ACC112 (cell line): ENCODE data around the gene ASB1.

Experiments used
- H2AFZ ChIP-seq: fragments of 200-600 bp; sonication (generic); one replicate; pipeline ENCODE4 v1.6.0; 2017; ENCODE audit warnings: antibody characterized with exemption, low read length; ENCODE audit not compliant: unreplicated experiment
- H3K27ac ChIP-seq: fragments of 200-600 bp; sonication (generic); 2 replicates; pipeline ENCODE4 v1.5.1; 2014; ENCODE audit warnings: low read depth, mild to moderate bottlenecking, antibody characterized with exemption, low read length, moderate library complexity
- H3K27me3 ChIP-seq: fragments of 200-600 bp; sonication (generic); 2 replicates; pipeline ENCODE4 v1.6.1; 2014; ENCODE audit warnings: mild to moderate bottlenecking, antibody characterized with exemption, low read length, moderate library complexity, mixed read lengths; ENCODE audit not compliant: insufficient read depth
- H3K36me3 ChIP-seq: fragments of 200-600 bp; sonication (generic); 2 replicates; pipeline ENCODE4 v1.6.1; 2016; ENCODE audit warnings: mild to moderate bottlenecking, antibody characterized with exemption, low read length, moderate library complexity, mixed read lengths; ENCODE audit not compliant: insufficient read depth
- H3K4me1 ChIP-seq: fragments of 200-600 bp; sonication (generic); one replicate; pipeline ENCODE4 v1.6.1; 2016; ENCODE audit warnings: low read length, mixed read lengths; ENCODE audit not compliant: insufficient read depth, unreplicated experiment, control insufficient read depth
- H3K4me3 ChIP-seq: fragments of 200-600 bp; sonication (generic); 2 replicates; pipeline ENCODE4 v1.5.1; 2014; ENCODE audit warnings: mild to moderate bottlenecking, low read depth, low read length
- H3K79me2 ChIP-seq: fragments of 200-600 bp; sonication (generic); one replicate; pipeline ENCODE4 v1.6.0; 2016; ENCODE audit warnings: low read length; ENCODE audit not compliant: control insufficient read depth, unreplicated experiment, insufficient read depth

The ASB1 gene

GRCh38 chr2:238467792-238468191, 41.1 kb downstream of the ASB1 start:
- no peaks in the 10 kb centered on the region for H3K27me3 ChIP-seq
- H3K27ac ChIP-seq: peak overlapping the region; percentile 74
- H2AFZ ChIP-seq: peak overlapping the region; percentile 51
- H3K36me3 ChIP-seq: no peaks in the 10 kb centered on the region
- peaks cover 4% of the 10 kb centered on the region for H3K4me1 ChIP-seq
- H3K79me2 ChIP-seq: no peaks in the 10 kb centered on the region
- H3K4me3 ChIP-seq: no peak overlapping the region

- Histone ChIP-seq H2AFZ (no peak overlapping the region), H3K79me2 (no peaks in the 10 kb centered on the region), H3K27me3 (no peaks in the 10 kb centered on the region), H3K36me3 (no peaks in the 10 kb centered on the region), H3K4me3 (no peak overlapping the region), H3K27ac (no peak overlapping the region), H3K4me1 (peaks cover 4% of the 10 kb centered on the region)
Observed at GRCh38 chr2:238469155-238469554, 42.4 kb downstream of the ASB1 start.

- Histone ChIP-seq H3K4me1 (peaks cover 3% of the 10 kb centered on the region), H2AFZ (no peak overlapping the region), H3K4me3 (no peak overlapping the region), H3K79me2 (no peaks in the 10 kb centered on the region), H3K27me3 (no peaks in the 10 kb centered on the region), H3K27ac (no peak overlapping the region), H3K36me3 (no peaks in the 10 kb centered on the region)
Observed at GRCh38 chr2:238473014-238473413, 46.3 kb downstream of the ASB1 start.

GRCh38 chr2:238473523-238473922, 46.8 kb downstream of the ASB1 start:
- H3K36me3 ChIP-seq: no peaks in the 10 kb centered on the region
- no peak overlapping the region for H3K4me3 ChIP-seq
- H3K27me3 ChIP-seq: no peaks in the 10 kb centered on the region
- no peak overlapping the region for H3K27ac ChIP-seq
- no peak overlapping the region for H2AFZ ChIP-seq
- H3K4me1 ChIP-seq: no peaks in the 10 kb centered on the region
- no peaks in the 10 kb centered on the region for H3K79me2 ChIP-seq

GRCh38 chr2:238475034-238475433, 48.3 kb downstream of the ASB1 start:
- no peak overlapping the region for H3K27ac ChIP-seq
- H3K4me1 ChIP-seq: no peaks in the 10 kb centered on the region
- H3K27me3 ChIP-seq: no peaks in the 10 kb centered on the region
- H3K79me2 ChIP-seq: no peaks in the 10 kb centered on the region
- no peak overlapping the region for H2AFZ ChIP-seq
- no peaks in the 10 kb centered on the region for H3K36me3 ChIP-seq
- no peak overlapping the region for H3K4me3 ChIP-seq

GRCh38 chr2:238475566-238475965, 48.8 kb downstream of the ASB1 start:
- no peak overlapping the region for H2AFZ ChIP-seq
- no peak overlapping the region for H3K27ac ChIP-seq
- no peaks in the 10 kb centered on the region for H3K36me3 ChIP-seq
- no peaks in the 10 kb centered on the region for H3K79me2 ChIP-seq
- no peaks in the 10 kb centered on the region for H3K27me3 ChIP-seq
- no peaks in the 10 kb centered on the region for H3K4me1 ChIP-seq
- H3K4me3 ChIP-seq: no peak overlapping the region

- Histone ChIP-seq H2AFZ (no peak overlapping the region), H3K27me3 (no peaks in the 10 kb centered on the region), H3K27ac (no peak overlapping the region), H3K36me3 (no peaks in the 10 kb centered on the region), H3K4me1 (no peaks in the 10 kb centered on the region), H3K79me2 (no peaks in the 10 kb centered on the region), H3K4me3 (no peak overlapping the region)
Observed at GRCh38 chr2:238476258-238476657, 49.5 kb downstream of the ASB1 start.

- H3K36me3 ChIP-seq: no peaks in the 10 kb centered on the region
- no peak overlapping the region for H3K4me3 ChIP-seq
- no peaks in the 10 kb centered on the region for H3K4me1 ChIP-seq
- no peaks in the 10 kb centered on the region for H3K27me3 ChIP-seq
- no peaks in the 10 kb centered on the region for H3K79me2 ChIP-seq
- no peak overlapping the region for H2AFZ ChIP-seq
- no peak overlapping the region for H3K27ac ChIP-seq
Observed at GRCh38 chr2:238478216-238478615, 51.5 kb downstream of the ASB1 start.

- Histone ChIP-seq H3K36me3 (no peaks in the 10 kb centered on the region), H3K79me2 (no peaks in the 10 kb centered on the region), H3K27ac (no peak overlapping the region), H3K4me3 (no peak overlapping the region), H3K27me3 (no peaks in the 10 kb centered on the region), H3K4me1 (no peaks in the 10 kb centered on the region), H2AFZ (no peak overlapping the region)
Observed at GRCh38 chr2:238479847-238480246, 53.1 kb downstream of the ASB1 start.

GRCh38 chr2:238483021-238483420, 56.3 kb downstream of the ASB1 start:
- no peaks in the 10 kb centered on the region for H3K27me3 ChIP-seq
- no peak overlapping the region for H2AFZ ChIP-seq
- H3K4me1 ChIP-seq: no peaks in the 10 kb centered on the region
- no peak overlapping the region for H3K4me3 ChIP-seq
- no peak overlapping the region for H3K27ac ChIP-seq
- no peaks in the 10 kb centered on the region for H3K79me2 ChIP-seq
- H3K36me3 ChIP-seq: no peaks in the 10 kb centered on the region

GRCh38 chr2:238483656-238484055, 56.9 kb downstream of the ASB1 start:
- Histone ChIP-seq H3K27me3 (no peaks in the 10 kb centered on the region), H3K79me2 (no peaks in the 10 kb centered on the region), H3K27ac (no peak overlapping the region), H3K4me3 (no peak overlapping the region), H2AFZ (no peak overlapping the region), H3K36me3 (no peaks in the 10 kb centered on the region), H3K4me1 (no peaks in the 10 kb centered on the region)
